HG03139 (cell line): Measurements from ENCODE around the gene CCDC32.
"Not testable (repeated sequence)": the region's sequence is repeated elsewhere in the genome, so short reads cannot be mapped to it uniquely, and the experiment has no call there.

Experiments used
- ATAC-seq: cut with Tn5 transposase; IDR thresholded peaks from one replicate; pipeline ENCODE4 v1.9.1; 2021; ENCODE audit not compliant: unreplicated experiment

CCDC32 gene, protein sequence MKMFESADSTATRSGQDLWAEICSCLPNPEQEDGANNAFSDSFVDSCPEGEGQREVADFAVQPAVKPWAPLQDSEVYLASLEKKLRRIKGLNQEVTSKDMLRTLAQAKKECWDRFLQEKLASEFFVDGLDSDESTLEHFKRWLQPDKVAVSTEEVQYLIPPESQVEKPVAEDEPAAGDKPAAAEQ

DNA sequence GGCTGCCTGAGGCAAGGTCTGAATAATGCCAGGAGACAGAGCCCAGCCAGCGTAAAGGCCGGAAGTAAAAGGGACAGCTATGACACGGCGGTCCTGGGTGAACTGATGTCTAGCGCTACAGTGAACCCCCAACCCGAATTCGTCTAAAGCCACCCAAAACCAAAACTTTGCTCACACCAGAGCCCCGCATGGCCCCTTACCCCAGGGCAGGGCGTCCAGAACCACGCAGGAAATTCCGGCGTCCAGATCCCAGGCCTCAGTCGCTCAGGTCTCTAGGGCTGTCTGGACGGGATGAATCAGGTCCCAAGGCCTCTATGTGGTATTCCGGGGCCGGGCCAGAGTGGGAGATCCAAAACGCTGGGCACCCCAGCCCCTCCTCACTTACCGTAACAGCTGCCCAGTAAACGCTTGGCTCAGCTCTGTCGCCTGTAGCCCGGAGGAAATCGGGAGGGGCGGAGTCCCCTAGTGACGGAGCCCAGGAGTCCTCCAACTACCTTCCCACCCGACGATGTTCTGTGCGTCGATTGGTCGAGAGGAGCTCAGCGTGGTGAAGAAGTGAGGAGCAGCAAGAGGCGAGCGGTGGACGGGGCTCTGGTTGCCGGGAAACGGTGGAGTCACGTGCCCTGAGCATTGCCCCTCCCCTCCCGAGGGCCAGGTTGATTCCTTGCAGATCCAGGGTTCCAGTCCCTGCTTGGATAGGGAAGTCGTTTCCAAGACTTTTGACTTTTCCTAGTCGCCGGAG lies at the start of gene CCDC32:
Gene CCDC32 (minus strand): TSS at position 452 of the 742 bp plus-strand sequence. CDS start 2,027 bp downstream, outside the sequence.
- ATAC-seq = peak; percentile 95

DNA sequence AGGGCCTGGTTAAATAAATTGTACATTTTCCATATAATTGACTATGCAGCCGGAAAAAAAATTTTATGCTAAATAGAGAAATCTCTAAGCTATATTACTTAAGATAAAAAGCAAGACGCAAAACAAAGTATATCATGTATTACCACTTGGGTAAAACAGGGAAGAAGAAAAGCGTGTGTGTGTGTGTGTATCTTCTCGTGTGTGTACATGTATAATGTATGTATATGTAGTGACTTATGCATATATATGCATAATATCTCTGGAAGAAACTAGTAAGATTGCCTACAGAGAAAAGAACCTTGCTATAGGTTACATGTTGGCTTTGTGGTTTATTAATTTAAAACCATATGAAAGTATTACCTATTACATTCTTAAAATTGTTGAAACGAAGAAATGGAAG lies 48.2 kb upstream of the CCDC32 start:
- ATAC-seq = no peak

GRCh38 chr15:40603935-40604334 lies 39.1 kb upstream of the CCDC32 start:
- no peak for ATAC-seq

- ATAC-seq = no peak
Observed at GRCh38 chr15:40600956-40601355, 36.1 kb upstream of the CCDC32 start.

DNA sequence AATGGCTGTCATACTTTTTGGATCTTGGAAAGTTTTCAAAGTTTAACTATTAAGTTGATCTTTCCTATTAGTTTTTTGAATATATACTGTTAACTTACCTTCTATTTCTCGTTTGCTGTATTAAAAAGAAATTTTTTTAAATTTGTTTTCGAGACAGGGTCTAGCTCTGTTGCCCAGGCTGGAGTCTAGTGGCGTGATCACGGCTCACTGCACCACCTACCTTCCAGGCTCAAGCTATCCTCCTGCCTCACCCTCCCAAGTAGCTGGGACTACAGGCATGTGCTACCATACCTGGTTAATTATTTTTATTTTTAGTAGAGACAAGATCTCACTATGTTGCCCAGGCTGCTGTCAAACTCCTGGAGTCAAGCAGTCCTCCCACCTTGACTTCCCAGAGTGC lies 33.8 kb upstream of the CCDC32 start:
- no peak for ATAC-seq

DNA sequence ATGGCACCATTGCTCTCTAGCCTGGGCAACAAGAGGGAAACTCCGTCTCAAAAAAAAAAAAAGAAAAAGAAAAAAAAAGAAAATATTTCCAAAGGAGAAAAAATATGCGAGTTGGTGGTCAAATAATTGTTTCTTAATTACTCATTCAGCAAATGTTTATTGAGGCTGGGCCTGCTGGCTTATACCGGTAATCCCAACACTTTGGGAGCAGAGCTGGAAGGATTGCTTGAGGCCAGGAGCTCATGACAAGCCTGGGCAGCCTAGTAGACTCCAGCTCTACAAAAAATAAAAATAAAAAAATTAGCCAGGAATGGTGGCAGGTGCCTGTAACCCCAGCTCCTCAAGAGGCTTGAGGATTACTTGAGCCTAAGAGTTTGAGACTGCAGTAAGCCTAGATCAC lies 33.3 kb upstream of the CCDC32 start:
- no peak for ATAC-seq

DNA sequence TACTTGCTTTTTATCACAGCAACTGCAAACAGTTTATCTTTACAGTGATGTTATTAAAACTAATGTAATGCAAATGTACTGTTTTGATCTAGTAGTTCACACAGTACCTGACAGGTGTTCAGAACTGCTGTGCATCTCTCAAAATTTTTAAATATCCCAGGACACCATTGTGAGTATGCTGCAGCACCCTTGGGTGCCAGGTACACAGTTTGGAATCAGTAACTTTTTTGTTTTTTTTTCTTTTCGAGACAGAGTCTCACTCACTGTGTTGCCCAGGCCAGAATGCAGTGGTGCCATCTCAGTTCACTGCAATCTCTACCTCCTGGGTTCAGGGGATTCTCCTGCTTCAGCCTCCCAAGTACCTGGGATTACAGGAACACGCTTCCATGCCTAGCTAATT lies 32.2 kb upstream of the CCDC32 start:
- no peak for ATAC-seq

- ATAC-seq = no peak
Observed at GRCh38 chr15:40595773-40596172, 30.9 kb upstream of the CCDC32 start.

GRCh38 chr15:40595219-40595618 lies 30.4 kb upstream of the CCDC32 start:
- ATAC-seq = no peak

GRCh38 chr15:40594429-40594836 lies 29.6 kb upstream of the CCDC32 start:
- ATAC-seq = peak; percentile 41

DNA sequence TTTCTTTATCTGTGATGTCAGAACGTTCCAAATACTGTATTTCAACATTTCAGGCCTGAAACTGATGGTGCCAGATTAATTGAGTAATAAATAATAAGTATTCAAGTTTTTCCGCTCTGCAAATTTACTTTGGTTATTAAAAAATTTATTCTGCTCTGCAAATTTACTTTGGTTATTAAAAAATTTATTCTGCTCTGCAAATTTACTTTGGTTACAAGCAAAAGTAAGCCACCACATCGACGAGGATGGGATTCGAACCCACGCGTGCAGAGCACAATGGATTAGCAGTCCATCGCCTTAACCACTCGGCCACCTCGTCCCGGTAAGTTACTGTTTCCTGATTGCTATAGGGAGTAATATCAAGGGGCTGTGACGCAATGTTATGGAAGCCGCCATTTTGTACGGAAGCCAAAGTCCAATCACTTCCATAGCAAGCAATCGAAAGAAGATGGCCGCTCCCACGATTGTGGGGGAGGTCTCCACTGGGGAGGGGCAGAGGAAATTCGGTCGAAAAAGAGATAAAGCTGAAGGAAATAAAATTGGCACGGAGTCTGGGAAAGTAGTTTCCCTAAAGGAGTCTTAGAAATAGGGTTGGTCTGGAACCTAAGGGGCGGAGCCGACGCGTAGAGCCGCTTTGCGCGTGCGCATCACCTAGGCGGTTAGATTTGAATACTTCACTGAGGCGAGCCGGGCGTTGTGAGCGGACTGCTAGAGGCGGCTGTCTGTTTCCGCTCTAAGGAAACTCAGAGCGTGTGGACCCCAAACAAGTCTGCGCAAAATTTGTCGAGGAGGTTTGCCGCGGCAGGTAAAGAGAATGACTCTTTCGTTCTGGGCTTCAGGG lies 29.0 kb upstream of the CCDC32 start, which contains the start of gene KNL1:
Gene KNL1 (plus strand): TSS at position 662 of the 841 bp plus-strand sequence. CDS start 8,683 bp downstream, outside the sequence.
- peak; percentile 49 for ATAC-seq

DNA sequence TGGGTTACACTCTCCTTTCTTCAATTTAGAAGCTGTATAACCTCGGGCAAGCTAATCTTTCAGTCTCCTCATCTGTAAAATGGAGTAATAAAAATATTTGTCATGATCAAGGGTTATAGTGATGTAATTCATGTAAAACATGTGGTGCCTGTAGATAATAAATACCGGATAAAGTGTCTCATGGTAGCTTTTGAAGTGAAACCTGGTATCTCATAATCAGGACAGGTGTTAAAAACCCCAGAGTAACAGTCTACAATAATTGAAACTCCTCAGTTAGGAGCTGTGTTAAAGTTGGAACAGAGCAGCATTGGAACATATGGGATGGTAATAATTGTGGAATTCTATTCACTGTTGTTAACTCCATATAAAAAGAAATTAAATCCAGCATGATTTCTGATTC lies 28.3 kb upstream of the CCDC32 start:
- ATAC-seq = no peak

- ATAC-seq = no peak
Observed at GRCh38 chr15:40591389-40591788, 26.5 kb upstream of the CCDC32 start.

- no peak for ATAC-seq
Observed at GRCh38 chr15:40590667-40591050, 25.8 kb upstream of the CCDC32 start.

GRCh38 chr15:40584191-40584590 lies 19.3 kb upstream of the CCDC32 start:
- no peak for ATAC-seq

DNA sequence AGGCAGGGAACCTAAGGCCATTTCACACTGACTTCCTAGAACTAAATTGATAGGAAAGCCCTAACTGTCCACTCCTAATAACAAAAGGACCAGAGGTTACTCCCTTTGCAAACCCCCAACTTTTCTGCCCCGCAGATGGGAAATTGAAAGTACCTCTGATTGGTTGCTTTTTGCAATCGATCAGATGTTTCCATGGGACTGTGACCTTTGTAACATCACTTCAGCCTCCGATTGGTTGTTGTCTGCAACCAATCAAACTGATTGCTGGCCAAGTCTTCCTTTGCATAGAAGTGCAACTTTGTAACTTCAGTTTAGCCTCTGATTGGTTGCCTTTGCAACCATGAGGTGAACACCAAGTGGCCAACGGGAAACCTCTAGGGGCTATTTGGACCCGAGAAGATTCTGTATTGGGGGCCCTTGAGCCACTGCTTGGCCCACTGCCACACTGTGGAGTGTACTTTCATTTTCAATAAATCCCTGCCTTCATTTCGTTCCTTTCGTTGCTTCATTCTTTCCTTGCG lies 17.9 kb upstream of the CCDC32 start:
- no peak for ATAC-seq

GRCh38 chr15:40581796-40582195 lies 17.0 kb upstream of the CCDC32 start:
- not testable (repeated sequence) for ATAC-seq

- no peak for ATAC-seq
Observed at GRCh38 chr15:40578892-40579291, 14.1 kb upstream of the CCDC32 start.

DNA sequence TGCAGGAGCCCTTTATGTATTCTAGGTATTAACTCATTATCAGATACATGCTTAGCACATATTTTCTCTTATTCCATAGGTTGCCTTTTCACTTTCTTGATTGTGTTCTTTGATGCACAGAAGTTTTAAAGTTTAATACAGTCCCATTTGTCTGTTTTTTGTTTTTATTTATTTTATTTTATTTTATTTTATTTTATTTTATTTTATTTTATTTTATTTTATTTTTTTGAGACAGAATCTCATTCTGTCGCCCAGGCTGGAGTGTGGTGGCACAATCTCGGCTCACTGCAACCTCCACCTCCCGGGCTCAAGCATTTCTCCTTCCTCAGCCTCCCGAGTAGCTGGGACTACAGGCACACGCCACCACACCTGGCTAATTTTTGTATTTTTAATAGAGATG lies 12.1 kb upstream of the CCDC32 start:
- not testable (repeated sequence) for ATAC-seq

DNA sequence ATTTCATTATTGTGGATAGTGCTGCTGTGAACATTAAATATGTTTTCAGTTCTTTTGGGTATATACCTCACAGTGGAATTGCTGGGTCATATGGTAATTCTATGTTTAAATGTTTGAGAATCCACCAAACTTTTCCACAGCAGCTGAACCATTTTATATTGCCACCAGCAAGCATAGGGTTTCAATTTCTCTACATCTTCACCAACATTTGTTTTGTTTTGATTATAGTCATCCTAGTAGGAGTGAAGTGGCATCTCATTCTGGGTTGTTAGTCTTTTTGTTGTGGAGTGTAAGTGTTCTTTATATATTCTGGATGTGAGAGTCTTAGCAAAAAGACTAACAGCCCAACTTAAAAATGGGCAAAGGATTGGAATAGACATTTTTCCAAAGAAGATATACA lies 10.3 kb upstream of the CCDC32 start:
- no peak for ATAC-seq

DNA sequence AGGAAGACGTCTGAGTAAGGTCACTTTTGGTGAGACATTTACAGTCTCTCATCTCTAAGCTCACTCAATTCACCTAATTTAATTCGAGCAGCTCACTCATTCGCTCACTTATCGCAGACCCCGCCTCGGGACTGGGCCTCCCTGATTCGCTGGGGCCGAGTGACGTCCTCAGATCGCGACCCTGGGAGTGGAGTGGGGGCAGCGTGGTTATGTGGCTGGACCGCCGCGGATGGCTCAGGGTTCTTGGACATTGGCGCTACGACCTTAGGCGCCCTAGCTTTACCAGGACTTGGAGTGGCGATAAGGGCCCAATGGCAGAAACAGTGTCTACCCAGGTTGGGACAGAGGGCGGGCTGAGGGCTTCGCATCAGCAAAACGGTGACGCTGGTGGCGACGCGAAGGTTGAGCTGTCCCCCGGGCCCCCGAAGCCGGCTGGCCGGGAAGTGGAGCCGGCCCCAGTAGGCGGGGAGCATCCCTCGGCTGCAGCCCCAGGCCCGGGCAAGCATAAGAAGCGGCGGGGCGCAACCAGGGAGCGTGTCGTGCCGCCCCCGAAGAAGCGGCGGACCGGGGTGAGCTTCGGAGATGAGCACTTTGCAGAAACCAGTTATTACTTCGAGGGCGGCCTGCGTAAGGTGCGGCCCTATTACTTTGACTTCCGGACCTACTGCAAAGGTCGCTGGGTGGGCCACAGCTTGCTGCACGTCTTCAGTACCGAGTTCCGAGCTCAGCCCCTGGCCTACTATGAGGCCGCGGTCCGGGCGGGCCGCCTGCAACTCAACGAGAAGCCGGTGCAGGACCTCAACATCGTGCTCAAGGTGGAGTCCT lies 4.5 kb upstream of the CCDC32 start, which contains the start of gene RPUSD2:
Gene RPUSD2 (plus strand): TSS at position 171 of the 825 bp plus-strand sequence. CDS start 39 bp downstream, at position 210.
- peak; percentile 39 for ATAC-seq
